Hepatocyte (in vitro differentiated cells): ENCODE results near the gene MYEF2.

Source experiments
- CTCF ChIP-seq: fragments of 200-600 bp; sonication (generic); IDR thresholded peaks from 2 replicates; pipeline ENCODE4 v1.5.1; 2016; ENCODE audit warnings: antibody characterized with exemption, mild to moderate bottlenecking; ENCODE audit not compliant: poor library complexity
- EZH2phosphoT487 ChIP-seq: fragments of 200-600 bp; sonication (generic); IDR thresholded peaks from one replicate; pipeline ENCODE4 v1.6.1; 2018; ENCODE audit warnings: antibody characterized with exemption, mild to moderate bottlenecking, low read depth, moderate library complexity; ENCODE audit not compliant: unreplicated experiment, severe bottlenecking

GRCh38 chr15:48103647-48104046, 74.4 kb downstream of the MYEF2 start:
- TF ChIP-seq CTCF: no peak
- no peak for TF ChIP-seq EZH2phosphoT487
